Sigmoid colon (tissue), 7 donors: ENCODE measurements around the gene PRCC. TPM values are rescaled to one million over a fixed set of nuclear protein-coding genes. Genes with fewer than 3 reads are reported as not detected.
A peak's percentile ranks its signal among the peaks of the same experiment; 100 is the strongest.

Source experiments
- DNase-seq: peaks from one replicate; pipeline ENCODE4 v3.0.0-alpha.2; 2019
- H3K27ac ChIP-seq, 4 donors: fragments of 200-600 bp; sonication (generic); one replicate each; pipeline ENCODE4 v1.5.1; 2016 to 2019; ENCODE audit warnings: mild to moderate bottlenecking in 1 of 4
- H3K27me3 ChIP-seq, 3 donors: fragments of 200-600 bp; sonication (generic); one replicate each; pipeline ENCODE4 v1.5.1; 2019; ENCODE audit warnings: mild to moderate bottlenecking in 1 of 3
- H3K36me3 ChIP-seq, 4 donors: fragments of 200-600 bp; sonication (generic); one replicate each; pipeline ENCODE4 v1.5.1; 2016 to 2019
- H3K4me1 ChIP-seq, 4 donors: fragments of 200-600 bp; sonication (generic); one replicate each; pipeline ENCODE4 v1.5.1; 2017 to 2019
- H3K4me3 ChIP-seq, 4 donors: fragments of 200-600 bp; sonication (generic); one replicate each; pipeline ENCODE4 v1.5.1; 2017 to 2019; ENCODE audit warnings: mild to moderate bottlenecking in 2 of 4, moderate library complexity in 1 of 4
- H3K9me3 ChIP-seq, 4 donors: fragments of 200-600 bp in 3 of 4; sonication (generic) in 3 of 4; one replicate each; pipeline versions ENCODE4 v1.5.1 to v1.6.1; 2013 to 2019
- EP300 ChIP-seq, 4 donors: sonication (generic); formaldehyde crosslinking; IDR thresholded peaks; one replicate each; pipeline ENCODE4 v1.6.1; 2017; ENCODE audit warnings: antibody characterized with exemption in 4 of 4
- POLR2A ChIP-seq, 2 donors: fragments of 450-650 bp; IDR thresholded peaks; one replicate each; pipeline ENCODE4 v1.6.1; 2016; ENCODE audit warnings: antibody characterized with exemption in 2 of 2, mild to moderate bottlenecking in 2 of 2, moderate library complexity in 2 of 2
- POLR2AphosphoS5 ChIP-seq, 4 donors: sonication (generic); formaldehyde crosslinking; IDR thresholded peaks; one replicate each; pipeline ENCODE4 v1.6.1; 2017; ENCODE audit warnings: antibody characterized with exemption in 4 of 4
- WGBS, 2 donors: extraction: QIAGEN DNeasy Blood & Tissue Kit; methylation state at CpG; one replicate each; pipeline ENCODE4 v1.1.7; 2013; 5-methylcytosine and 5-hydroxymethylcytosine counted together
- intact Hi-C: fragments of 100-400 bp; cut with DNase I; formaldehyde crosslinking; loops from one replicate; pipeline ENCODE4 v1.15.1; 2023
- polyA plus RNA-seq, 3 donors: library from polyadenylated mRNA; stranded (reverse); fragments of 200-250 nt; gene quantifications; one replicate each; pipeline ENCODE4 v1.2.3, GENCODE V29; 2013
- total RNA-seq, 4 donors: library from RNA; depleted of rRNA; stranded (reverse); fragments of >200 nt; gene quantifications; one replicate each; pipeline ENCODE4 v1.1.0, GENCODE V29; 2016
- TF ChIP-seq, protein P1 (sequence below), 4 experiments: fragments of 450-650 bp in 3 of 4; fragments of 200-600 bp in 1 of 4; IDR thresholded peaks; one replicate each; pipeline ENCODE4 v1.5.1; 2016 to 2019; ENCODE audit warnings: antibody characterized with exemption in 4 of 4, mild to moderate bottlenecking in 3 of 4, moderate library complexity in 2 of 4
- donor health status: healthy with polysubstance abuse.
- donor health status: Bipolar disorder and iron deficiency.
- donor health status: healthy.

Gene PRCC
- total and polyA plus RNA-seq, 7 donors: 27.5 to 49.7 (median 34.1) TPM

GRCh38 chr1:156765666-156766065, 1.7 kb upstream of the PRCC start:
- no peak for TF ChIP-seq POLR2AphosphoS5 (IDR thresholded peaks at IDR 0.05)
- no peak for TF ChIP-seq EP300 (IDR thresholded peaks at IDR 0.05)
- no peak for TF ChIP-seq POLR2A (IDR thresholded peaks at IDR 0.05)
- TF ChIP-seq, protein P1, sequence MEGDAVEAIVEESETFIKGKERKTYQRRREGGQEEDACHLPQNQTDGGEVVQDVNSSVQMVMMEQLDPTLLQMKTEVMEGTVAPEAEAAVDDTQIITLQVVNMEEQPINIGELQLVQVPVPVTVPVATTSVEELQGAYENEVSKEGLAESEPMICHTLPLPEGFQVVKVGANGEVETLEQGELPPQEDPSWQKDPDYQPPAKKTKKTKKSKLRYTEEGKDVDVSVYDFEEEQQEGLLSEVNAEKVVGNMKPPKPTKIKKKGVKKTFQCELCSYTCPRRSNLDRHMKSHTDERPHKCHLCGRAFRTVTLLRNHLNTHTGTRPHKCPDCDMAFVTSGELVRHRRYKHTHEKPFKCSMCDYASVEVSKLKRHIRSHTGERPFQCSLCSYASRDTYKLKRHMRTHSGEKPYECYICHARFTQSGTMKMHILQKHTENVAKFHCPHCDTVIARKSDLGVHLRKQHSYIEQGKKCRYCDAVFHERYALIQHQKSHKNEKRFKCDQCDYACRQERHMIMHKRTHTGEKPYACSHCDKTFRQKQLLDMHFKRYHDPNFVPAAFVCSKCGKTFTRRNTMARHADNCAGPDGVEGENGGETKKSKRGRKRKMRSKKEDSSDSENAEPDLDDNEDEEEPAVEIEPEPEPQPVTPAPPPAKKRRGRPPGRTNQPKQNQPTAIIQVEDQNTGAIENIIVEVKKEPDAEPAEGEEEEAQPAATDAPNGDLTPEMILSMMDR (IDR thresholded peaks at IDR 0.05): no peak
- no peaks in the 10 kb centered on the region for H3K9me3 ChIP-seq
- DNase-seq: no peak
- H3K4me1 ChIP-seq: peaks cover 0 to 37% (median 33%) of the 10 kb centered on the region in 4 donors
- H3K36me3 ChIP-seq: peaks cover 0 to 6% (median 4%) of the 10 kb centered on the region in 4 donors
- H3K27ac ChIP-seq: no peak overlapping the region
- no peaks in the 10 kb centered on the region for H3K27me3 ChIP-seq
- no peak overlapping the region for H3K4me3 ChIP-seq
- intact Hi-C loops: loop anchor here (2.0 to 5.0 kb wide), 2 partner anchors 15 to 38 kb away; partner anchors contain the start of genes HDGF, ISG20L2 and METTL25B
- 88 to 92% methylated on average over 5 of the region's 5 CpGs for WGBS, 2 donors

GRCh38 chr1:156766298-156767100, 836 bp upstream of the PRCC start:
- peak; percentile 51 for DNase-seq
- peaks cover 0 to 46% (median 41%) of the 10 kb centered on the region in 4 donors for H3K4me1 ChIP-seq
- peak overlapping the region; percentile 91 to 96 (median 94) for H3K27ac ChIP-seq
- peak overlapping the region; percentile 67 to 99 (median 82) for H3K4me3 ChIP-seq
- WGBS, 2 donors: 5 to 8% methylated on average over 14 of the region's 14 CpGs
- no peaks in the 10 kb centered on the region for H3K27me3 ChIP-seq
- TF ChIP-seq POLR2A (IDR thresholded peaks at IDR 0.05) (no peak), POLR2AphosphoS5 (IDR thresholded peaks at IDR 0.05) (no peak), EP300 (IDR thresholded peaks at IDR 0.05) (no peak)
- TF ChIP-seq, protein P1 (IDR thresholded peaks at IDR 0.05): no peak
- peaks cover 0 to 14% (median 6%) of the 10 kb centered on the region in 4 donors for H3K36me3 ChIP-seq
- intact Hi-C loops: loop anchor here (2.0 to 5.0 kb wide), 2 partner anchors 16 to 39 kb away; partner anchors contain the start of genes HDGF, ISG20L2 and METTL25B
- H3K9me3 ChIP-seq: no peaks in the 10 kb centered on the region

GRCh38 chr1:156767879-156768604, 707 bp downstream of the PRCC start:
- Histone ChIP-seq H3K36me3 (peaks cover 0 to 18% (median 6%) of the 10 kb centered on the region in 4 donors), H3K4me1 (peaks cover 0 to 58% (median 54%) of the 10 kb centered on the region in 4 donors), H3K27ac (peak overlapping the region; percentile 92 to 96 (median 93)), H3K27me3 (no peaks in the 10 kb centered on the region), H3K9me3 (no peaks in the 10 kb centered on the region), H3K4me3 (peak overlapping the region; percentile 67 to 99 (median 86))
- intact Hi-C loops: loop anchor here (2.0 to 5.0 kb wide), 2 partner anchors 17 to 41 kb away; partner anchors contain the start of genes HDGF, ISG20L2 and METTL25B
- peak; percentile 74 for DNase-seq
- 0 to 1% methylated on average over 31 of the region's 31 CpGs for WGBS, 2 donors
- TF ChIP-seq POLR2AphosphoS5 (IDR thresholded peaks at IDR 0.05): no peak
- TF ChIP-seq POLR2A (IDR thresholded peaks at IDR 0.05): no peak
- no peak for TF ChIP-seq EP300 (IDR thresholded peaks at IDR 0.05)
- TF ChIP-seq, protein P1 (IDR thresholded peaks at IDR 0.05): no peak

DNA sequence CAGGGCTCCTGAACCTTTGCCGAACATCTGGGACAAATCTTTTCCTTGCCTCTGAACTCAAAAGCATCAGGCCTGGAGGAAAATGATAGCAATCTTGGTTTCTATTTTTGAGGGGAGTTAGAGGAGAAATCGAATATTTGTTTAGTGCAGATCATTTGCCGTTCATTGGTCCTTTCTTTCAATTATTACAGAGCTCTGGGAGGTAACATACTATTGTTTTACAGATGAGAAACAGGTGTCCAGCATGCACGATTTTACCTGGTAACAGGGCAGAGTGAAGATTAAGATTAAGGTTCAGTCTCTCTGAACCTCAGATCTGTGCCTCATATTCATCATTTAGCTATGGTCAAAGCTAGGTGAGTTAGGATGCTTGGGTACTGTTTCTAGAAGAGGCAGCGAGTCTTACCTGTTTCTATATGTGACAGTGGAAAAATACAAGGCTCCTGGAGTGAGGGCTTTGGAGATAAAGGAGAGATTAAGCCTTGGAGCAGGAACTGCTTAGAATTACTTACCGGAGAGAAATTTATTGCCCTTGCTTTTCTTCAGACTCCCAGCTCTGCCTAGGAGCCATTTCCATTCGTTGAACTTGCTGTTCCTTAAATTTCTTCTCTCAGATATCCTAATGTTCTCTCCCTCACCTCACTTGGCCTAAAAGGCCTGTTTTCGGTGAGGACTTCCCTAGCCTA, 1.4 kb downstream of the PRCC start:
- TF ChIP-seq POLR2A (IDR thresholded peaks at IDR 0.05): no peak
- TF ChIP-seq, protein P1 (IDR thresholded peaks at IDR 0.05): no peak
- no peak for TF ChIP-seq EP300 (IDR thresholded peaks at IDR 0.05)
- TF ChIP-seq POLR2AphosphoS5 (IDR thresholded peaks at IDR 0.05): no peak
- no peaks in the 10 kb centered on the region for H3K27me3 ChIP-seq
- H3K4me1 ChIP-seq: peaks cover 0 to 64% (median 61%) of the 10 kb centered on the region in 4 donors
- H3K9me3 ChIP-seq: no peaks in the 10 kb centered on the region
- peak overlapping the region; percentile 92 to 96 (median 93) for H3K27ac ChIP-seq
- intact Hi-C loops: loop anchor here (5.0 kb wide), 1 partner anchor 41 kb away; the partner anchor contains the start of genes ISG20L2 and METTL25B
- peak overlapping the region; percentile 67 to 99 (median 86) for H3K4me3 ChIP-seq
- H3K36me3 ChIP-seq: peaks cover 0 to 18% (median 6%) of the 10 kb centered on the region in 4 donors
- 10 to 27% methylated on average over 8 of the region's 8 CpGs for WGBS, 2 donors
- no peak for DNase-seq
